Measurements from ENCODE around the gene HADH.

The HADH gene

DNA sequence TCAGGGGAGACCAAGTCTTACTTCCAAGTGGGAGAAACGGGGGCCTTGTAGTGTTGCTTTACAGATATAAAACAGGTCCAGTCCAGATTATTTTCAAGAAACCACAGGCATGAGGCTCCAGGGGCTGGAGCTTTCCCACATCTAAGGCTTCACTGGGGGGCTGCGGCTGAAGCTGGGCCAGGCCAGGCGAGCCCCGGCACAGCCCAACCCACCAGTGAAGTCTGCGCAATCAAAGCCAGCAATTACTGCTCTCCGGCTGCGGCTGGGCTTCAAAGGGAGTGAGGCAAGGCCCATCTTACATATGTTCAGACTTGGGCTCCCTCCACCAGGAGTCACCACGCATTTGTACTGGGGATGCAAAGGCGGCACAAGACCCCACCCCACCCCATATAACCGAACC is 61.7 kb downstream of the HADH start:
- no peaks in the 10 kb centered on the region for H3K79me2 ChIP-seq (ENCODE audit: insufficient read depth, low read length)
- H4K20me1 ChIP-seq (ENCODE audit: insufficient read depth, low read length) = no peaks in the 10 kb centered on the region
- no peak overlapping the region for H3K4me2 ChIP-seq (ENCODE audit: low read length)
- H3K27ac ChIP-seq (ENCODE audit: low read depth, low read length, poor library complexity, severe bottlenecking) = peak overlapping the region; percentile 67
- no peaks in the 10 kb centered on the region for H3K9me2 ChIP-seq (ENCODE audit: low read depth, low read length)
- H3K36me3 ChIP-seq (ENCODE audit: insufficient read depth, low read length) = peaks cover 95% of the 10 kb centered on the region
- H3K9me3 ChIP-seq (ENCODE audit: low read length) = no peaks in the 10 kb centered on the region
- TF ChIP-seq, protein P1, sequence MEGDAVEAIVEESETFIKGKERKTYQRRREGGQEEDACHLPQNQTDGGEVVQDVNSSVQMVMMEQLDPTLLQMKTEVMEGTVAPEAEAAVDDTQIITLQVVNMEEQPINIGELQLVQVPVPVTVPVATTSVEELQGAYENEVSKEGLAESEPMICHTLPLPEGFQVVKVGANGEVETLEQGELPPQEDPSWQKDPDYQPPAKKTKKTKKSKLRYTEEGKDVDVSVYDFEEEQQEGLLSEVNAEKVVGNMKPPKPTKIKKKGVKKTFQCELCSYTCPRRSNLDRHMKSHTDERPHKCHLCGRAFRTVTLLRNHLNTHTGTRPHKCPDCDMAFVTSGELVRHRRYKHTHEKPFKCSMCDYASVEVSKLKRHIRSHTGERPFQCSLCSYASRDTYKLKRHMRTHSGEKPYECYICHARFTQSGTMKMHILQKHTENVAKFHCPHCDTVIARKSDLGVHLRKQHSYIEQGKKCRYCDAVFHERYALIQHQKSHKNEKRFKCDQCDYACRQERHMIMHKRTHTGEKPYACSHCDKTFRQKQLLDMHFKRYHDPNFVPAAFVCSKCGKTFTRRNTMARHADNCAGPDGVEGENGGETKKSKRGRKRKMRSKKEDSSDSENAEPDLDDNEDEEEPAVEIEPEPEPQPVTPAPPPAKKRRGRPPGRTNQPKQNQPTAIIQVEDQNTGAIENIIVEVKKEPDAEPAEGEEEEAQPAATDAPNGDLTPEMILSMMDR (IDR thresholded peaks at IDR 0.05; ENCODE audit: low read length) = no peak
- no peak for TF ChIP-seq EZH2 (IDR thresholded peaks at IDR 0.05; ENCODE audit: borderline replicate concordance, low read length)
- H3K4me3 ChIP-seq (ENCODE audit: low read depth, low read length, poor library complexity, severe bottlenecking) = no peak overlapping the region
- H3F3A ChIP-seq (ENCODE audit: insufficient read depth, low read length) = 0 out of 2 replicates have a peak, but pooled peaks cover 3% of the 10 kb centered on the region
- peaks cover 23% of the 10 kb centered on the region for H3K4me1 ChIP-seq (ENCODE audit: insufficient read depth, low read length, severe bottlenecking)
- H3K9ac ChIP-seq (ENCODE audit: low read length) = no peak overlapping the region
- H2AFZ ChIP-seq (ENCODE audit: low read length) = no peak overlapping the region
- H3K27me3 ChIP-seq (ENCODE audit: insufficient read depth, low read length) = no peaks in the 10 kb centered on the region

DNA sequence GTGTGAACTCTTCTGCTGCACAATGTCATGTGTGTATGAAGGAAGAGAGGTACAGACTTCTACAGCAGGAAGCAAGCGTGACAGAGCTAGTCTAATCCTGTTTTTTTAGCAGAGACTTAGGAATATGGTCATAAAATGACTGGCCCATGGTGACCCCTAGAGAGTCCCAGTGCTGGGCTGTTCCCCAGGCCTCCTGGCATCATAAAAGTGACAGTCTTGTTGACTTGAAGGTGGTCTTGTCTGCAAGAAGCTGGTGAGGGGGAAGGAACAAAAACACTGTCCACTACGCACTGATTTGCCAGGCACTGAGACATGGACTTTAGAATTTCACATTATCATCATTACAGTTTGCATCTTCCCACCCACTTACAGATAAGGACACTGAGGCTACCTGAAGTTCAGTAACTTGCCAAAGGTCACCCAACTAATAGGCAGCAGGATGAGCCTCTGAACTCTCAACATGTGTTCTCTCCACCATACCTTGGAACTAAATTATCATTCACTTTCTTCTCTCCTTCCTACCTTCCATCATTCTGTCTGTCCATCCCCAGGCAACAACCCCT is 63.0 kb downstream of the HADH start:
- peak overlapping the region; percentile 43 for H3K27ac ChIP-seq (ENCODE audit: low read depth, low read length, poor library complexity, severe bottlenecking)
- no peak overlapping the region for H2AFZ ChIP-seq (ENCODE audit: low read length)
- H3K27me3 ChIP-seq (ENCODE audit: insufficient read depth, low read length) = no peaks in the 10 kb centered on the region
- peaks cover 95% of the 10 kb centered on the region for H3K36me3 ChIP-seq (ENCODE audit: insufficient read depth, low read length)
- H3K9me3 ChIP-seq (ENCODE audit: low read length) = no peaks in the 10 kb centered on the region
- H3F3A ChIP-seq (ENCODE audit: insufficient read depth, low read length) = no peaks in the 10 kb centered on the region
- no peak overlapping the region for H3K4me3 ChIP-seq (ENCODE audit: low read depth, low read length, poor library complexity, severe bottlenecking)
- no peak overlapping the region for H3K9ac ChIP-seq (ENCODE audit: low read length)
- no peaks in the 10 kb centered on the region for H4K20me1 ChIP-seq (ENCODE audit: insufficient read depth, low read length)
- H3K4me2 ChIP-seq (ENCODE audit: low read length) = no peak overlapping the region
- H3K79me2 ChIP-seq (ENCODE audit: insufficient read depth, low read length) = no peaks in the 10 kb centered on the region
- peaks cover 10% of the 10 kb centered on the region for H3K4me1 ChIP-seq (ENCODE audit: insufficient read depth, low read length, severe bottlenecking)
- H3K9me2 ChIP-seq (ENCODE audit: low read depth, low read length) = no peaks in the 10 kb centered on the region
- TF ChIP-seq EZH2 (IDR thresholded peaks at IDR 0.05; ENCODE audit: borderline replicate concordance, low read length) = no peak
- TF ChIP-seq, protein P1 (IDR thresholded peaks at IDR 0.05; ENCODE audit: low read length) = no peak

DNA sequence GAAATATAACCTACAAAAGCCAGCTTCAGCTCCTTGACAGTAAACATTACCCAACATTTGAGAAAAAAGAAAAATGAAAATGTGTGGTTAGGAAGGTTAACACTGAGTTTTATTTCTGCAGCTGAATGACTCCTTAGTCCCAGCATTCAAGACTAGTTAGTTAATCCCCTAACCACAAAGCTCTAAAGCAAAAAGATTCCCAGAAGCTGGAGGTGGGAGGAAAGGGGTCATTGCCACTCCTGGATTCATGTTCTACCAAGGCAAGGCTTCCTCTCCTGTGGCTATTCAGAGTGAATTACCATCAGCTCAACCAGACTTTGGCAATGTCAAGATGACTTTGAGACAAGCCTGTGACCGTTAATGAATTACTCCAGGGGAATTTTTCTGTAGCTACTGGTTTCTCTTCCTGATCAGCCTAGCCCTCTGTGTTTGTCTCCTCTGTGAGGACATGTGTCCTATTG is 63.6 kb downstream of the HADH start:
- TF ChIP-seq, protein P1 (IDR thresholded peaks at IDR 0.05; ENCODE audit: low read length) = no peak
- TF ChIP-seq EZH2 (IDR thresholded peaks at IDR 0.05; ENCODE audit: borderline replicate concordance, low read length) = no peak
- Histone ChIP-seq H3K27ac (ENCODE audit: low read depth, low read length, poor library complexity, severe bottlenecking) (peak overlapping the region; percentile 43), H3K4me3 (ENCODE audit: low read depth, low read length, poor library complexity, severe bottlenecking) (no peak overlapping the region), H3F3A (ENCODE audit: insufficient read depth, low read length) (no peaks in the 10 kb centered on the region), H3K79me2 (ENCODE audit: insufficient read depth, low read length) (no peaks in the 10 kb centered on the region), H3K4me1 (ENCODE audit: insufficient read depth, low read length, severe bottlenecking) (peaks cover 9% of the 10 kb centered on the region), H4K20me1 (ENCODE audit: insufficient read depth, low read length) (no peaks in the 10 kb centered on the region), H3K9me2 (ENCODE audit: low read depth, low read length) (no peaks in the 10 kb centered on the region), H3K9me3 (ENCODE audit: low read length) (no peaks in the 10 kb centered on the region), H3K9ac (ENCODE audit: low read length) (no peak overlapping the region), H2AFZ (ENCODE audit: low read length) (no peak overlapping the region), H3K4me2 (ENCODE audit: low read length) (no peak overlapping the region), H3K36me3 (ENCODE audit: insufficient read depth, low read length) (peaks cover 90% of the 10 kb centered on the region), H3K27me3 (ENCODE audit: insufficient read depth, low read length) (no peaks in the 10 kb centered on the region)
